Mesodermal cell (in vitro differentiated cells): ENCODE data around the gene CACNA1C.

Experiments used
- H3K27ac ChIP-seq: 2 replicates; pipeline ENCODE4 v1.7.0; 2013; ENCODE audit warnings: mild to moderate bottlenecking, low read depth, low read length, moderate library complexity; ENCODE audit not compliant: severe bottlenecking
- H3K36me3 ChIP-seq: 2 replicates; pipeline ENCODE4 v1.7.1; 2013; ENCODE audit warnings: mild to moderate bottlenecking, low read length, moderate library complexity; ENCODE audit not compliant: control insufficient read depth, insufficient read depth
- H3K4me1 ChIP-seq: one replicate; pipeline ENCODE4 v1.7.1; 2013; ENCODE audit warnings: mild to moderate bottlenecking, low read length; ENCODE audit not compliant: insufficient read depth, control insufficient read depth, poor library complexity, severe bottlenecking
- H3K4me3 ChIP-seq: 2 replicates; pipeline ENCODE4 v1.7.0; 2013; ENCODE audit warnings: low read length, control low read depth, mild to moderate bottlenecking; ENCODE audit not compliant: insufficient read depth, poor library complexity, severe bottlenecking; ENCODE audit errors: extremely low read depth
- H3K9me3 ChIP-seq: 2 replicates; pipeline ENCODE4 v1.7.1; 2013; ENCODE audit warnings: mild to moderate bottlenecking, low read length, moderate library complexity; ENCODE audit not compliant: control insufficient read depth
- WGBS, 2 experiments: methylation state at CpG; one replicate each; pipeline ENCODE4 v1.1.5; 2013; ENCODE audit warnings: missing lambda C conversion rate in 2 of 2; ENCODE audit not compliant: insufficient coverage in 2 of 2; 5-methylcytosine and 5-hydroxymethylcytosine counted together

Gene CACNA1C

DNA sequence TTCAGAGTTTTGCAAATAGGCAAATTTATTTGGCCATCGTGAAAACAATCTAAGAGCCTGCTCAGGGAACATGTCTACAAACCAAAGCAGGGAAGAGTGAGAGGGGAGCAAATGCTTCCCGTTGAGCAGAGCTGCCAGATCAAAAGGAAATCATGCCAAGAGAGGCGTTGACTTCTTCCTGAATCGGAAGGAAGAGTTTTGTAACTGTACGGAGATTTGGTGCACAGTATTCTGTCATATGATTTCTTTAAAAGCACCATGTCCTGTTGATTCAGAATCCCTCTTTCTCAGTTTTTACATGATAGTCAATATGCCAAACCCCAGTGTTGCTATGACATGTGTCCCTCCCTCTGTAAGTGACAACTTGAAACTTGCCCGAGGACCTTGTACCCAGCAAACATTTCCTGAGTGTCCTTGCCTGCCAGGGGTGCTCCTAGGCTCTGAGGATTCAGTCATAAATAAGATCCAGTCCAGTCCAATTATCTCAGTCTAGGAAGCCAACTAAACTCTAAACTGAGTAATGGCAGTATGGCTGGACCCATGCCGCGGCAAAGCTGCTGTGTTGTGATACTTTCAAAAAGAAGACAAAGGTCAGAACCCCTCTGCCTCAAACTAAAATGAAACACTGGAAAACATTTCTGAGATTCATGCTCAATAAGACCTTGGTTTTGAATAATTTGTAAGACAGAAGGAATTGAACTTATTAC is 441.9 kb downstream of the CACNA1C start:
- Histone ChIP-seq H3K9me3 (no peaks in the 10 kb centered on the region), H3K36me3 (no peaks in the 10 kb centered on the region), H3K4me3 (no peak overlapping the region), H3K4me1 (no peaks in the 10 kb centered on the region), H3K27ac (no peak overlapping the region)
- 89 to 94% methylated on average over 5 to 6 of the region's 8 CpGs for WGBS, 2 experiments

DNA sequence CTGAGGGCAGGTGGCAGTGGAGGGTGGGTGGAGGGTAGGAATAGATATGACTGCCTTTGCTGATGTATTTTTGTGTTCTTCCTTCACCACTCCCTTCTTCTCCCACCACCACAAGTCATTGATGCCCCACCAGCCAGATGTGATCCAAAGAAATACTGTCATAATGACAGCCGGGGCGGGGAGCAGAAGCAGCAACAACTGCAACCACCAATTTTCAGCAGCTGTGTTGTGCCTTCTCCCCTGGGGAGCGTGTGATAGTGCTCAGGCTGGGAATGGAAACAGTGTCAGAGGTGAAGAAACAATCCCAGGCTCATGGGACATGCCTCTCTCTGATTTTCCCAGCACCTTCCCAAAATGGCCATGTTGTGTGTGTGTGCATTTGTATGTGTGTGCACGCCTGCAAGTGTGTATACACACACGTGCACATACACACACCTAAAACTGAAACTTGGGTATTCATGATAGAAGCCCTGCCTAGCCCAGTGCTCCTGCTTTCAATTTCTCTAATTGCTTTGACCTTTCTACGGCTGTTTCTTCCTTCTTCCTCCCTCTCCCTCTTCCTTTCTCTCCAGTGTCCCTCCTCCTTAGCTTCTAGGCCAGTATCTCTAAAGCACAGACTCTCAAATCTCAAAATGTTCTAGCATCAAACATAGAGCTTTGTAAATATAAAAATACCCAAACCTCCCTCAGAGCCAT is 442.8 kb downstream of the CACNA1C start:
- Histone ChIP-seq H3K9me3 (no peaks in the 10 kb centered on the region), H3K4me1 (no peaks in the 10 kb centered on the region), H3K4me3 (no peak overlapping the region), H3K27ac (no peak overlapping the region), H3K36me3 (no peaks in the 10 kb centered on the region)
- WGBS, 2 experiments, result 93 to 94% methylated on average over 3 to 4 of the region's 6 CpGs

DNA sequence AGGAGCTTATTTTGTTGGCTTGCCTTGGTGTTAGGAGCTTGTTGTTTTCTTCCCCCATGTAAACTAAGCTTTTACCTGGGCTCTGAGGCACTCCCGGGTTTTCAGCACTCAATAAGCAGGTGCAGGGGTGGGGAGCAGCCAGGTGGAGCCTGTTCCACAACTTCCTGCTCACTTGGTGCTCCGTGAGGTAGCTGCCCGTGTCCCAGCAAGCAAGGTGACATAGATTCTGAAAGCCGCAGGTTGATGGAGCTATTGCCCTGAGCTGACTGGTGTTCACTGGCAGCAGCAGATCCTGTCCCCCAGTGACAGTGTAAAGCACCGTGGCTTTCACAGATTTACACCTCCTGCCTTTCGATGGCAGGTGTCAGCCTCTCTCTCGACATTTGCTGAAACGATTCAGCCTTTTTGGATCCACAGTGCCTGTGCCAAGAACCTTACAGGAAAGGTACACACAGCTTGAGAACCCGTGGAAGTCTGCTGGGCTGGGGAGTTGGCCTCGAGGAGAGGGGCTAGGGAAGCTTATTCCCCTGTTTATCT is 446.2 kb downstream of the CACNA1C start:
- 87% methylated on average over 10 of the region's 10 CpGs for WGBS, 2 experiments
- H3K9me3 ChIP-seq, result no peaks in the 10 kb centered on the region
- no peak overlapping the region for H3K27ac ChIP-seq
- no peak overlapping the region for H3K4me3 ChIP-seq
- no peaks in the 10 kb centered on the region for H3K36me3 ChIP-seq
- no peaks in the 10 kb centered on the region for H3K4me1 ChIP-seq

DNA sequence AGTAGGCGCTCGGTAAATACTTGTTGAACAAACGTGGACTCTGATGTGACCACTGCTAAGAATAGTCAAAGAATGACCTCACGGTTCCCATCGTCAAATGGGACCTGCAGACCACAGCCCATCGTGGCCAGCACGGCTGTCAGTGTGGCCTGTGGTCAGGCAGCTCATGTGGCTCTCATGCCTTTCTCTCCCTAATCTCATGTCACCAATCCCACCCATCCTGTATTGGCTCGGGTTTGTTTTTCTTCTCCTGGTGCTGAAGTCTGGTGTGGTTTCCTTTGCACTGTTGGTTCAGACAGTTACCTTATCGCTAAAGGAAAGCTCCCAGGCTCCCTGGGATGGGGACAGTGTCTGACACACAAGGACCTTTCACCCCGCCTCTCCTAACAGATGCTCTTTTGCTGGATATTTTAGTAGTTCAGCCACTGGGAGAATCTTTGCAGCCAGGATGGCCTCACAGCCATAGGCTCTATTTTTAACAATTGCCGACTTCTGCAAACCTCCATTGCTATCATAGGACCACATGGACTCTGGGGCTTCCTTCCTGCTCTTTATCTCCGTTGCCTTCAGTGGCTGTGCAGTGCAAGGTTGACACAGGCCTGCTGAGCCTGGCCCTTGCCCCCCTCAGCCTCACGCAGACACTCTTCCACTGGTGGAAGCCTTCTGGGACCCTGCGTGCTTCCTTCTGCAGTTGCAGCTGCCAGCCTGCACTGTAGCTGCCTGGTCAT is 448.8 kb downstream of the CACNA1C start:
- Histone ChIP-seq H3K4me1 (no peaks in the 10 kb centered on the region), H3K4me3 (no peak overlapping the region), H3K9me3 (no peaks in the 10 kb centered on the region), H3K36me3 (no peaks in the 10 kb centered on the region), H3K27ac (no peak overlapping the region)
- 83 to 86% methylated on average over 12 of the region's 14 CpGs for WGBS, 2 experiments

DNA sequence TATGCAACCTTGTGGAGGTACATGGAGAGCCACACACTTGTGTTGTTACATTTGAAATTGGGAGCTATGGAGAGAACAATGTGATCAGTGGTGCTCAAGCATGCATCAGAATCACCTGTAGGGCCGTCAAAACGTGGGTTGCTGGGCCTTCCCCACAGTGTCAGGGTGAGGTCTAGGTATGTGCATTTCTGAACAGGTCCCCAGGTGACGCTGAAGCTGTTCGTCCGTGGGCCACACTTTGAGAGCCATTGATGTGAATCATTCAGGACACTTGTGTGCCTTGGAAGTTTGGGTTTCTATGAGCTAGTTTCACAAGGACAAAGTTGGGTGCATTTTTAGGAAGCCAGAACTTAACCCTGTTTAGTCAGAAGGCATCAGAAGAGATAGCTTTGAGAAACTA is 450.2 kb downstream of the CACNA1C start:
- Histone ChIP-seq H3K4me1 (peaks cover 11% of the 10 kb centered on the region), H3K9me3 (no peaks in the 10 kb centered on the region), H3K36me3 (no peaks in the 10 kb centered on the region), H3K27ac (no peak overlapping the region), H3K4me3 (no peak overlapping the region)
- 95 to 97% methylated on average over 5 of the region's 5 CpGs for WGBS, 2 experiments

DNA sequence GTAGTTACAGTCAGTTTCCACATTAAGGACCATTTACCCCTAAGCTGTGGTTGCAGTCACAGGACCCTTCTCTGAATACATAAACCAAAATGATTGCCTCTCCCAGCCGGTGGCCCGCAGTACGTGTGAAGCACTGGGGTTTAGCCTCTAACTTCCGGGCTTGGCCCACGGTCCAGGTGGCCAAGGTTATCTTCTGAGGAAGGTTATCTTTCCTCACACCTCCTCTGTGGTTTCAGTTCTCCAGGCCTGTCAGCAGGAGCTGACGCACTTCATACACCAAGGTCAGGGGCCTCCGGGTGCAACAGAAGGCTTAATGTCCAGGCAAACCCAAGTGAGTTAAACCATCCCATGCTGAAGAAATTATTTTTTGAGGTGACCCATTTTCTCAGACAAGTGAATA is 451.0 kb downstream of the CACNA1C start:
- H3K4me3 ChIP-seq, result no peak overlapping the region
- H3K36me3 ChIP-seq, result no peaks in the 10 kb centered on the region
- WGBS, 2 experiments, result 86 to 89% methylated on average over 4 to 6 of the region's 7 CpGs
- peaks cover 12% of the 10 kb centered on the region for H3K4me1 ChIP-seq
- H3K9me3 ChIP-seq, result no peaks in the 10 kb centered on the region
- no peak overlapping the region for H3K27ac ChIP-seq

DNA sequence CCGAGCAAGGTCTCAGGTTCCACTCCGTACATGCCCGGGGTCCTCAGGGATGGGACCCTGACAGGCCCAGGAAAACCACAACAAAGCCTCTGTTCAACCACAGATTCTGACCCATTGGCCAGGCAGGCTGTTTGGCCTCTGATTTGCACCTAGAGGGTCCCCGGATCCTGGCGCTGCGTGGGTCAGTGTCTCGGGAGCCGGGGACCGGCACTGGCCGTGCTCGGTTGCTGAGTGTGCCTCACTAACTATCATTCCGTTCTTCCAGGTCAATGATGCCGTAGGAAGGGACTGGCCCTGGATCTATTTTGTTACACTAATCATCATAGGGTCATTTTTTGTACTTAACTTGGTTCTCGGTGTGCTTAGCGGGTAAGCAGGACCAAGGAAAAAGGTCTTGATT is 451.8 kb downstream of the CACNA1C start:
- no peaks in the 10 kb centered on the region for H3K36me3 ChIP-seq
- no peaks in the 10 kb centered on the region for H3K9me3 ChIP-seq
- WGBS, 2 experiments, result 96% methylated on average over 13 of the region's 15 CpGs
- peaks cover 12% of the 10 kb centered on the region for H3K4me1 ChIP-seq
- H3K4me3 ChIP-seq, result no peak overlapping the region
- no peak overlapping the region for H3K27ac ChIP-seq

DNA sequence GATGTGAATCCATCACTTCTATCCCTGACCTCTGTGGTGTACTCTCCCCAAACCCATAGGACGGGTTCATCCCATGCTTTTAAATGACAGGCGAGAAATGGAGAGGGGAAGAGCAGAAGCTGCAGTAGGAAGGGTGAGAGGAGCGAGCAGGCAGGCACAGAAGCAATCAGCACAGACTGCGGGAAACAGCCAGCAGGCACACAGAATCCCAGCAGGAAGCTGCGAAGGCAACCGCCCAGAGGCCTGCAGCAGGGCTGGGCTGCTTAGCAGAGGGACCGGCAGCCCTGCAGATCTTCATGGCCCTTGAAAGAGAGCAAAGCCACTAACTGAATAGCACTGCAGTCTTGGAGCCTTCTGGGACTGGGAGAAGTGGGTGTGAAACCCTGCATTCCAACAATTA is 455.0 kb downstream of the CACNA1C start:
- Histone ChIP-seq H3K4me1 (peaks cover 12% of the 10 kb centered on the region), H3K4me3 (no peak overlapping the region), H3K9me3 (no peaks in the 10 kb centered on the region), H3K27ac (no peak overlapping the region), H3K36me3 (no peaks in the 10 kb centered on the region)
- WGBS, 2 experiments, result 42 to 49% methylated on average over 7 of the region's 7 CpGs

DNA sequence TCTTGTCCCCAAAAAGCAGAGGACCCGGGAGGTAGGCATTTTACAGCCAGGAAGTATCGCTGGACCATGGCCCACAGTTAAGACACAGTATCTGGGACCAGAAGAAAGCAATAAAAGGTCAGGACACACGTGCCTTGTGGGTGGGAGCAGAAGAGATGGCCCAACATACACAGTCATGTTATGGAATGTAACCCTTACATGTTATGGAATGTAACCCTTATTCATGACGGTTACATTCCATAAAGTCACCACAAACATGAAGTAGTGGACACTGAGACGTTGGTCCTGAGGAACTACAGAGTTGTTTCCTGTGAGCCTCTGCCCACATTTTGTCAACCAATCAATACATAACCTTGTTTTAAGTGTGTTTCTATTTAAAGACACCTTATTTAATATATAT is 456.4 kb downstream of the CACNA1C start:
- Histone ChIP-seq H3K36me3 (no peaks in the 10 kb centered on the region), H3K9me3 (no peaks in the 10 kb centered on the region), H3K4me3 (no peak overlapping the region), H3K4me1 (peaks cover 12% of the 10 kb centered on the region), H3K27ac (no peak overlapping the region)
- 100% methylated on average over 2 of the region's 5 CpGs for WGBS, 2 experiments

DNA sequence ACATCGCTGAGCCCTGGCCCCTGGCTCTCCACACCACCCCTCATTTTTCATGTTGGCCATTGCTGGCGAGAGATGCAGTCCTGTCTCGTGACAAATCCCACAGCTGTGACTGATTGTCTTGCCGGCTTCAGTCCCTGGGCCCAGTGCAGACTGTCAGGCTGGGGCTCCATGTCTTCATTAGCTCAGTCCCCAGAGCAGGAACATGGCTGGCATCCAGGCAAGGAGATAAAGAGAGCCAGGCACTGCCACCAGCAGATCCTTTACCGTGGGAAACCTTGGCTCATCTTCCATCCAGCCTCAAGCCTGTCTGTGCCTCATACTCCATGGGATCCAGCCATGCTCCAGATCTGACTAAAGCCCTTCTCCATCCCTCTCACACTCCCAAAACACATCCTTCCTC is 457.3 kb downstream of the CACNA1C start:
- H3K4me1 ChIP-seq, result peaks cover 12% of the 10 kb centered on the region
- 95% methylated on average over 5 of the region's 5 CpGs for WGBS, 2 experiments
- H3K36me3 ChIP-seq, result no peaks in the 10 kb centered on the region
- no peaks in the 10 kb centered on the region for H3K9me3 ChIP-seq
- no peak overlapping the region for H3K4me3 ChIP-seq
- H3K27ac ChIP-seq, result no peak overlapping the region
